ENCODE data around the gene TRIM71. TPM values are rescaled to one million over a fixed set of nuclear protein-coding genes. Genes with fewer than 3 reads are reported as not detected.

Gene TRIM71
- total RNA-seq, 1 donor from 2014 or later: under 0.01 TPM

- no peak for DNase-seq (ENCODE audit: low read depth in 2 of 2)
Observed at GRCh38 chr3:32886911-32887310, 69.1 kb downstream of the TRIM71 start.

GRCh38 chr3:32888739-32889138 lies 70.9 kb downstream of the TRIM71 start:
- no peak for DNase-seq (ENCODE audit: low read depth in 2 of 2)

GRCh38 chr3:32890420-32891276 lies 72.9 kb downstream of the TRIM71 start:
- no peak for DNase-seq (ENCODE audit: low read depth in 2 of 2)

GRCh38 chr3:32891365-32891764 lies 73.6 kb downstream of the TRIM71 start:
- no peak for DNase-seq (ENCODE audit: low read depth in 2 of 2)

- no peak for DNase-seq (ENCODE audit: low read depth in 2 of 2)
Observed at GRCh38 chr3:32892625-32893598, 75.1 kb downstream of the TRIM71 start.

GRCh38 chr3:32894977-32895376 lies 77.2 kb downstream of the TRIM71 start:
- no peak for DNase-seq (ENCODE audit: low read depth in 2 of 2)

GRCh38 chr3:32895701-32896100 lies 77.9 kb downstream of the TRIM71 start:
- DNase-seq (ENCODE audit: low read depth in 2 of 2): no peak

- DNase-seq (ENCODE audit: low read depth in 2 of 2): no peak
Observed at GRCh38 chr3:32896143-32896542, 78.3 kb downstream of the TRIM71 start.

GRCh38 chr3:32897001-32897601 lies 79.3 kb downstream of the TRIM71 start:
- no peak for DNase-seq (ENCODE audit: low read depth in 2 of 2)

GRCh38 chr3:32897981-32898623 lies 80.3 kb downstream of the TRIM71 start:
- no peak for DNase-seq (ENCODE audit: low read depth in 2 of 2)

- DNase-seq (ENCODE audit: low read depth in 2 of 2): no peak
Observed at GRCh38 chr3:32899265-32899664, 81.5 kb downstream of the TRIM71 start.

- no peak for DNase-seq (ENCODE audit: low read depth in 2 of 2)
Observed at GRCh38 chr3:32901005-32901932, 83.5 kb downstream of the TRIM71 start.

GRCh38 chr3:32902887-32903371 lies 85.1 kb downstream of the TRIM71 start:
- DNase-seq (ENCODE audit: low read depth in 2 of 2): peak in 1 of 2 donors; percentile 12

- DNase-seq (ENCODE audit: low read depth in 2 of 2): no peak
Observed at GRCh38 chr3:32903953-32904352, 86.2 kb downstream of the TRIM71 start.

GRCh38 chr3:32909999-32910398 lies 92.2 kb downstream of the TRIM71 start:
- DNase-seq (ENCODE audit: low read depth in 2 of 2): no peak

- no peak for DNase-seq (ENCODE audit: low read depth in 2 of 2)
Observed at GRCh38 chr3:32910954-32911353, 93.2 kb downstream of the TRIM71 start.

GRCh38 chr3:32912046-32912445 lies 94.2 kb downstream of the TRIM71 start:
- DNase-seq (ENCODE audit: low read depth in 2 of 2): no peak

GRCh38 chr3:32913790-32914446 lies 96.1 kb downstream of the TRIM71 start:
- DNase-seq (ENCODE audit: low read depth in 2 of 2): no peak

GRCh38 chr3:32919920-32920319 lies 102.1 kb downstream of the TRIM71 start:
- DNase-seq (ENCODE audit: low read depth in 2 of 2): no peak

GRCh38 chr3:32922078-32922477 lies 104.3 kb downstream of the TRIM71 start:
- DNase-seq (ENCODE audit: low read depth in 2 of 2): no peak

Measured in dermis microvascular lymphatic vessel endothelial cell (primary cell).